ENCODE measurements around the gene WDR7.

WDR7 gene

DNA sequence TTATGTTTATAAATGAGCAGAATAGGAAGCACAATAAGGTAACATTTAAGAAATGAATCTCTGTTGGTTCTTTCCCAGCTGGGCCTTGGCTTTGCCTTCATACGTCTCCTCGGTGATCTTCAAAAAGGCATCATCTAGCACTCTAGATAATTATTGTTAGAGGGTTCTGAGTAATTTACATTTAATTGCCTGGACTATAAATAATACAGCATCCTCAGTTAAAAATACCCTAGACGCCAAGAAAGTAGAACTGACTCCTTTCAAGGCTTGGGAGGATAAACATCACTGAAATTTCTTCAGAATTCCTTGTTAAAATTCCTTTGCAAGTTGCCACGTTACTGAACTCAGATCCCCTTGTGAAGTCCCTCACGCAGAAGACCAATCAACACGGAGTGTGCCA is 296.1 kb downstream of the WDR7 start:
- H3K36me3 ChIP-seq (ENCODE audit: insufficient read depth, low read length) = no peaks in the 10 kb centered on the region

DNA sequence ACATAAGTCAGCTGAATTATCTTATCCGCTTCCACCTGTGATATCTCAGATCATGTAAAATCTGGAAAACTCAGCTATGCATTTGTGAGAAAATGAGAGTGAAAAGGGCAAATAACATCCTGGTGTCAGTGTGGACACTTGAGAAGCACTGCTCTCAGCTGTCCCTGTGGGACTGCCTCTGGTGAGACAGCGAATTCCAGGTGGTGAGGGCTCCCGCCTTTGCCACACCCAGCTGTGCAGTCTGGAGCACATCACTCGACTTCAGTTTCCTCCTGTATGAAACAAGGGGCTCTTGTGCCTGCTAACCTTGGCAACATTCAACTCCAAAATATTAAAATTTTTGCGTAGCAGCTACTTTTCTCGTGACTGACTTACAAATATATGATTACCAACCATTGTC is 300.9 kb downstream of the WDR7 start:
- Histone ChIP-seq H3K27ac (ENCODE audit: low read depth, low read length) (no peak overlapping the region), H3K27me3 (ENCODE audit: control insufficient read depth in 1 of 2, insufficient read depth in 2 of 2, low read length in 2 of 2) (no peaks in the 10 kb centered on the region), H3K4me3 (ENCODE audit: low read depth in 1 of 2, low read length in 2 of 2) (no peak overlapping the region), H3K4me1 (ENCODE audit: insufficient read depth, low read length) (no peaks in the 10 kb centered on the region), H3K9ac (ENCODE audit: low read length) (no peak overlapping the region), H3K36me3 (ENCODE audit: insufficient read depth, low read length) (no peaks in the 10 kb centered on the region), H3K9me3 (ENCODE audit: low read length) (no peaks in the 10 kb centered on the region)

More for the DNA sequence above, 296.1 kb downstream of the WDR7 start:
- no peak overlapping the region for H3K27ac ChIP-seq (ENCODE audit: low read depth, low read length)
- no peak overlapping the region for H3K4me3 ChIP-seq (ENCODE audit: low read depth in 1 of 2, low read length in 2 of 2)
- no peaks in the 10 kb centered on the region for H3K9me3 ChIP-seq (ENCODE audit: low read length)
- no peak overlapping the region for H3K9ac ChIP-seq (ENCODE audit: low read length)
- H3K27me3 ChIP-seq (ENCODE audit: control insufficient read depth in 1 of 2, insufficient read depth in 2 of 2, low read length in 2 of 2) = no peaks in the 10 kb centered on the region
- no peaks in the 10 kb centered on the region for H3K4me1 ChIP-seq (ENCODE audit: insufficient read depth, low read length)

DNA sequence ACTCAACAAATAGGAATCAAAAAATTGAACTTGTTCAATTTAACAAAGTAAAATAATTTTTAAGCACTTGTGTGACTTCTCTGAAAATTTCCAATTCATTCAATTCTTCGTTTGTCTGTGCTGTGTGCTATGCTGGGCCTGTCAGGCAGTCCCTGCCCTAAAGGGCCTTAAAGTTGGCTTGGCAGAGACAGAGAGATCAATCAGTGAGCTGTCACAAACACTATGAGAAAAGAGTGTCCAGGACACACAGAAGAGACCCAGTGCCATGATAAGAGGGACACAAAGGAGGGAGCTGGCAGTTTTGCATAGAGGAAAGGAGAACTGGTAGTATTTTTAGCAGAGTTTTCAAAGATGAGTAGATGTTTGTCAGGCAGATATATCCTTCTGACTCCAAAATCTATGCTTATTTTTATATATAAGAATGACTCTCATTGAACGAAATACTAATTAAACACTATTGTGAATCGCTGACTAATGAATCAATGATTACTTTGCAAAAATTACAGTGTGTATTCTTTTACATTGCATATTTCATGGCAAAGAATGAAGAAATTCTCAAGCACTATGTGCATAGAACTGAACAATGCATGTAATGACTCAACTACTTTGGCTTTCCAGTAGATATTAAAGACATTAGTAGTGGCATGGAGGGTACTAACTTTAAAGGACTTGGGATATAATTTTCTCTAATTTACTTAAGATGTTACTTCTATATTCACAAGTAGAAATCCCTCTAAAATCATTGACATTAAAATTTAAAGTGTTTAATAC is 302.5 kb downstream of the WDR7 start:
- Histone ChIP-seq H3K36me3 (ENCODE audit: insufficient read depth, low read length) (no peaks in the 10 kb centered on the region), H3K9ac (ENCODE audit: low read length) (no peak overlapping the region)

DNA sequence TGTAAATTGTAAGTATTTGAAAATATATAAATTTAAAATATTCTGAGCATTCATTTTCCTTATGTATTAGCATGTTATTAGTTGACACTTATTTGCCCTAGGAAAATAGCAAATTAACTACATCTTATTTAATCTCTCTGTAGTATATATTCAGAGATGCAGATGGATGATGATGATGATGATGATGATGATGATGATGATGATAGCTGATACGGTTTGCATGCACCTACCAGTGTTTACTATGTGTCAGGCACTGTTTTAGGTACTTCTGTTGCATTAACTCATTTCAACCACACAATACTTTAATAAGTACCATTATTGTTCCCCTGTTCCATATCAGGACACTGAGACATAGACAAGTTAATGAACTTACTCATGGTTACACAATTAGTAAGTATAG is 304.3 kb downstream of the WDR7 start:
- H3K9me3 ChIP-seq (ENCODE audit: low read length) = no peaks in the 10 kb centered on the region
- no peaks in the 10 kb centered on the region for H3K36me3 ChIP-seq (ENCODE audit: insufficient read depth, low read length)
- no peaks in the 10 kb centered on the region for H3K27me3 ChIP-seq (ENCODE audit: control insufficient read depth in 1 of 2, insufficient read depth in 2 of 2, low read length in 2 of 2)
- H3K27ac ChIP-seq (ENCODE audit: low read depth, low read length) = no peak overlapping the region
- no peaks in the 10 kb centered on the region for H3K4me1 ChIP-seq (ENCODE audit: insufficient read depth, low read length)
- H3K4me3 ChIP-seq (ENCODE audit: low read depth in 1 of 2, low read length in 2 of 2) = no peak overlapping the region
- H3K9ac ChIP-seq (ENCODE audit: low read length) = no peak overlapping the region

More for the DNA sequence above, 302.5 kb downstream of the WDR7 start:
- no peaks in the 10 kb centered on the region for H3K27me3 ChIP-seq (ENCODE audit: control insufficient read depth in 1 of 2, insufficient read depth in 2 of 2, low read length in 2 of 2)
- H3K4me3 ChIP-seq (ENCODE audit: low read depth in 1 of 2, low read length in 2 of 2) = no peak overlapping the region
- H3K9me3 ChIP-seq (ENCODE audit: low read length) = no peaks in the 10 kb centered on the region
- H3K4me1 ChIP-seq (ENCODE audit: insufficient read depth, low read length) = no peaks in the 10 kb centered on the region
- H3K27ac ChIP-seq (ENCODE audit: low read depth, low read length) = no peak overlapping the region

DNA sequence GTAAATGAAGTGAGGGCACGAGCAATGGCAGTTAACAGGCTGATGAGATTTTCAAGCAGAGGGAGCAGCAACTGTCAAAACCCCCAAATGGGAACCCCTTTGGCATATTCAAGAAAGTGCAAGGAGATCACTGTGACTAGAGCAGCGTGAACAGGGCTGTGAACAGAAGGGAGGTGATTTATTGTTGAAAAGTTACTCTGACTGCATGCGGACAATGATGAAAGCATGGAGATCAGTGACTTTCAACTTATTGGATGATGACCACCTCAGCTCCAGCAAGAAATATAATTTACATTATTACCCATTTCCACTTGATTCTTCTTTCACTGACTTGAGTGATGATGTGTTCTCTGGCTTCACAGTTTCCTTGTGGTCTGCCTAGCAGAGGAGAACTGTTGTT is 308.0 kb downstream of the WDR7 start:
- no peaks in the 10 kb centered on the region for H3K27me3 ChIP-seq (ENCODE audit: control insufficient read depth in 1 of 2, insufficient read depth in 2 of 2, low read length in 2 of 2)
- H3K9me3 ChIP-seq (ENCODE audit: low read length) = no peaks in the 10 kb centered on the region
- no peak overlapping the region for H3K27ac ChIP-seq (ENCODE audit: low read depth, low read length)
- no peak overlapping the region for H3K9ac ChIP-seq (ENCODE audit: low read length)
- H3K36me3 ChIP-seq (ENCODE audit: insufficient read depth, low read length) = peaks cover 5% of the 10 kb centered on the region
- no peak overlapping the region for H3K4me3 ChIP-seq (ENCODE audit: low read depth in 1 of 2, low read length in 2 of 2)
- H3K4me1 ChIP-seq (ENCODE audit: insufficient read depth, low read length) = no peaks in the 10 kb centered on the region

DNA sequence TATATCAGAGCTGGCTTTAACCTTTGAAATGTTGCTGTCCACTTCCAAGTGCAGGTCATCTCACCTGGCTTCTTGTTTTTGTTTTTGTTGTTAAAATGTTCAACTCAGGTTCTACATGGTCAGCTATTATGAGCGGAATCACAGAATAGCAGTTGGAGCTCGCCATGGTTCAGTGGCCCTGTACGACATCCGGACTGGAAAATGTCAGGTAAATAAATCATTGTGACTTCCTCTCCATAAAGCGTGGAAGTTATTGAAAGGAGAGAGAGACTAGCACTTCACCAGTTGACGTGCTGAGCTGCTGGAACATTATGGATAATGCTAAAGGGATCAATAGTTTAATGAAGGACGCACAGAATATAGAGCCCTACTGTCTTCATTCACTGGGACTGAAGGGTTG is 311.2 kb downstream of the WDR7 start:
- no peak overlapping the region for H3K27ac ChIP-seq (ENCODE audit: low read depth, low read length)
- H3K4me1 ChIP-seq (ENCODE audit: insufficient read depth, low read length) = no peaks in the 10 kb centered on the region
- no peak overlapping the region for H3K4me3 ChIP-seq (ENCODE audit: low read depth in 1 of 2, low read length in 2 of 2)
- H3K36me3 ChIP-seq (ENCODE audit: insufficient read depth, low read length) = peaks cover 5% of the 10 kb centered on the region
- H3K27me3 ChIP-seq (ENCODE audit: control insufficient read depth in 1 of 2, insufficient read depth in 2 of 2, low read length in 2 of 2) = no peaks in the 10 kb centered on the region
- no peaks in the 10 kb centered on the region for H3K9me3 ChIP-seq (ENCODE audit: low read length)
- H3K9ac ChIP-seq (ENCODE audit: low read length) = no peak overlapping the region

DNA sequence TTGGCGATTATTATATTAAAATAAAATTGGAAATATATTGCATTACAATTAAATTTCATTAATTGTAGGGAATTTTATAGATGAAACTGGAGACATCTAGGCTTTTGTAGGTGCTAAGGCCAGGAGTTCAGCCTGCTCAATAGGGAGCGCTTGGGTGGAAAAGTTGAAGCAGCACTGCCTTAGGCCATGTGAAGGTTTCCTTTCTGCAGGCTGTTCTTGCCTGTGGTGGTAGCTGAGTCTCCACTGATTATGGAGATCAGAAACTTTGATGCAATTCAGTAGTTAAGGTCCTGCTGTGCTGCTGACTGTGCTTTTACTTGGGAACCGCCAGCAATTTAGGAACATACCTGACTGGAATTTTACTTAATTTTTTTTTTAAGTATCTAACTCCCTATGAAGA is 315.9 kb downstream of the WDR7 start:
- H3K36me3 ChIP-seq (ENCODE audit: insufficient read depth, low read length) = peaks cover 5% of the 10 kb centered on the region
- H3K27ac ChIP-seq (ENCODE audit: low read depth, low read length) = no peak overlapping the region
- H3K9me3 ChIP-seq (ENCODE audit: low read length) = no peaks in the 10 kb centered on the region
- H3K27me3 ChIP-seq (ENCODE audit: control insufficient read depth in 1 of 2, insufficient read depth in 2 of 2, low read length in 2 of 2) = no peaks in the 10 kb centered on the region
- H3K4me1 ChIP-seq (ENCODE audit: insufficient read depth, low read length) = no peaks in the 10 kb centered on the region
- H3K4me3 ChIP-seq (ENCODE audit: low read depth in 1 of 2, low read length in 2 of 2) = no peak overlapping the region
- no peak overlapping the region for H3K9ac ChIP-seq (ENCODE audit: low read length)

DNA sequence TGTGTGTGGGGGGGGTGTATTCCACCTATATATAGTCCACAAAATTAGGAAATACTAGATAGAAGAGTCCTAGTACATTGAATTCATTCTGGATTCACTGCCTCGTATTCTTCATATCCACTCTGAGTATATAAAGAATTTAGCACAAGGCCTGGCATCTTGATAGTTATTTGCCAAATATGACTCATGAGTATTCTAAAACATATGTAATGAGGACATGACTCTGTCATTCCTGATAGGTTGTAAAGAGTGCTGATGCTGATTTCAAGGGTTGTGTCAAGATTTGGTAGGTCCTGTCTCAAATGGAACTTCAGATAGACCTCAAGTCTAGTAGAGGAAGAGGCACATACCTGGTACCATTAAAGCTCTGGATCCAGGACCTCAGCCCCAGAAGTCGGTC is 322.3 kb downstream of the WDR7 start:
- Histone ChIP-seq H3K4me3 (ENCODE audit: low read depth in 1 of 2, low read length in 2 of 2) (no peak overlapping the region), H3K36me3 (ENCODE audit: insufficient read depth, low read length) (no peaks in the 10 kb centered on the region), H3K27me3 (ENCODE audit: control insufficient read depth in 1 of 2, insufficient read depth in 2 of 2, low read length in 2 of 2) (no peaks in the 10 kb centered on the region), H3K4me1 (ENCODE audit: insufficient read depth, low read length) (no peaks in the 10 kb centered on the region), H3K9me3 (ENCODE audit: low read length) (no peaks in the 10 kb centered on the region), H3K27ac (ENCODE audit: low read depth, low read length) (no peak overlapping the region), H3K9ac (ENCODE audit: low read length) (no peak overlapping the region)

DNA sequence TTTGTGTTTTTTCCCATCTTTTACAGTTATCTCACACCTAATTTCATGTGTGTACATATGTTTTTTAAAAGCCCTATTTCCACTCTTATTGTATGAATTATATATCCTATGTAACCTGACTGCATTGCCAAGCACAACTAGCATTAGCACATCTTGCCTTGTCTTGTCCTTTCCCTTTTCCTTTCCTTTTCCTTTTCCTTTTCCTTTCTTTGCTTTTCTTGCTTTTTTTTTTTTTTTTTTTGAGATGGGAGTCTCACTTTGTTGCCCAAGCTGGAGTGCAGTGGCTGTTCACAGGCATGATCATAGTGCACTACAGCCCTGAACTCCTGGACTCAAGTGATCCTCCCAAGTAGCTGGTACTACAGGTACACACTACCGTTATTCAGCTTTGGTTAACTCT is 323.0 kb downstream of the WDR7 start:
- Histone ChIP-seq H3K4me1 (ENCODE audit: insufficient read depth, low read length) (no peaks in the 10 kb centered on the region), H3K36me3 (ENCODE audit: insufficient read depth, low read length) (no peaks in the 10 kb centered on the region), H3K27me3 (ENCODE audit: control insufficient read depth in 1 of 2, insufficient read depth in 2 of 2, low read length in 2 of 2) (no peaks in the 10 kb centered on the region), H3K4me3 (ENCODE audit: low read depth in 1 of 2, low read length in 2 of 2) (no peak overlapping the region), H3K9me3 (ENCODE audit: low read length) (no peaks in the 10 kb centered on the region), H3K9ac (ENCODE audit: low read length) (no peak overlapping the region), H3K27ac (ENCODE audit: low read depth, low read length) (no peak overlapping the region)

DNA sequence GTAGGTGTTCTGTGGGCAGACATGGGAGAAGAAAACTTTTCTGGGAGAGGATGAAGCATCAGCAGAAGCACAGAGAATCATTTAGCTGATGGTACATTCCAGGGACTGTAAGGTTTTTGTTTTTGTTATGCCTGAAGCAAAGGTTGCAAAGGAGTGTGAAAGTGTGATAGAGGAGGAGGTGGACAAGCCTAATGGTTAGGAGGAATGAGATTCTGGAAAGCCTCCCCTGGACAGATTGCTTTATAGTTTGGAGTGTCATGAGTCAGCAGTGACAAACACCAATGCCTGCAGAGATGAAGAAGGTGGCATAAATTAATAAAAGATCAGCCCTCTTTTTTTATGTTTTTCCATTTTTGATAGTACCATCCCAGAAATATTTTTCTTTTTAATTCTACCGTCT is 324.1 kb downstream of the WDR7 start:
- Histone ChIP-seq H3K9ac (ENCODE audit: low read length) (no peak overlapping the region), H3K9me3 (ENCODE audit: low read length) (no peaks in the 10 kb centered on the region), H3K36me3 (ENCODE audit: insufficient read depth, low read length) (no peaks in the 10 kb centered on the region), H3K27me3 (ENCODE audit: control insufficient read depth in 1 of 2, insufficient read depth in 2 of 2, low read length in 2 of 2) (no peaks in the 10 kb centered on the region), H3K4me1 (ENCODE audit: insufficient read depth, low read length) (no peaks in the 10 kb centered on the region), H3K27ac (ENCODE audit: low read depth, low read length) (no peak overlapping the region), H3K4me3 (ENCODE audit: low read depth in 1 of 2, low read length in 2 of 2) (no peak overlapping the region)

DNA sequence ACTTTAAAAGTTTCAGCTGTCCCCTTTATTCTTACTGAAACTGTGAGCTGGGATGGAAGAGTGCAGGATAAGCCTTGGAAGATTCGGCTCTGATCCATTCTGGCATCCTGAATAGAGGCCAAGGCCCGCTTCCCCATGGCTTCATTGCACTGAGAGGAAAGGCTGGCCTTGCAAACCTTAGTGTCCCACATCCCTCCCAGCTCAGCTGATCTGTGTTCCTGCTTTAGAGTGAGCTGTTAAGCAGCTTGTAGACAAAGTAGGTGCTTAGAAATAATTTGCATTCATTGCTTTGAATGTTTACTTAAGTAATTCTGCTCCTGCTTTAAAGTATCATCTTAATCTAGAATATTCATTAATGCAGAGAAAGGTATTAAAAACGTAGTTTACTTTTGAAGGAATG is 326.1 kb downstream of the WDR7 start:
- H3K9me3 ChIP-seq (ENCODE audit: low read length) = no peaks in the 10 kb centered on the region
- H3K27me3 ChIP-seq (ENCODE audit: control insufficient read depth in 1 of 2, insufficient read depth in 2 of 2, low read length in 2 of 2) = no peaks in the 10 kb centered on the region
- no peaks in the 10 kb centered on the region for H3K36me3 ChIP-seq (ENCODE audit: insufficient read depth, low read length)
- no peak overlapping the region for H3K9ac ChIP-seq (ENCODE audit: low read length)
- no peaks in the 10 kb centered on the region for H3K4me1 ChIP-seq (ENCODE audit: insufficient read depth, low read length)
- H3K27ac ChIP-seq (ENCODE audit: low read depth, low read length) = no peak overlapping the region
- no peak overlapping the region for H3K4me3 ChIP-seq (ENCODE audit: low read depth in 1 of 2, low read length in 2 of 2)

DNA sequence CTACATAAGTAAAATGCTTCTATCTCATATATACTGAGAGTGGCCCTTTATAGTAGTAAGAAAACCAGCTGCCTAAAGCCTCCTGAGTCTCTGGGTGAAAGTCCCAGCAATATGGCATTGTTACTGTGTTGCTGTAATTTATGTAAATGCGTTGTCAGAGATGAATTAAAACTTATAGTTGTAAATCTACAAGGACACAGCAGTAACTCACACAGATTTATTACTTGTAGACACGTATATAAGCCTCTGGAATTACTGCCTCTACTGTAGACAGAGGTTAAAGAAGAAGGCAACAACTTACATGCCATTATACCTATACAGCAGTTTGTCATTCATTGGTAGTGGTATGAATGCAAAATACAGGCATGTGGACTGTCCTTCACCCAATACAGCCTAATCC is 326.6 kb downstream of the WDR7 start:
- no peak overlapping the region for H3K27ac ChIP-seq (ENCODE audit: low read depth, low read length)
- no peak overlapping the region for H3K9ac ChIP-seq (ENCODE audit: low read length)
- H3K9me3 ChIP-seq (ENCODE audit: low read length) = no peaks in the 10 kb centered on the region
- no peaks in the 10 kb centered on the region for H3K36me3 ChIP-seq (ENCODE audit: insufficient read depth, low read length)
- H3K4me3 ChIP-seq (ENCODE audit: low read depth in 1 of 2, low read length in 2 of 2) = no peak overlapping the region
- no peaks in the 10 kb centered on the region for H3K4me1 ChIP-seq (ENCODE audit: insufficient read depth, low read length)
- H3K27me3 ChIP-seq (ENCODE audit: control insufficient read depth in 1 of 2, insufficient read depth in 2 of 2, low read length in 2 of 2) = no peaks in the 10 kb centered on the region

Measured in muscle layer of colon (tissue), 2 donors.